Glutamatergic neuron (in vitro differentiated cells): Measurements from ENCODE around the gene RPTOR. TPM values are rescaled to one million over a fixed set of nuclear protein-coding genes. Genes with fewer than 3 reads are reported as not detected.

Source experiments
- DNase-seq: peaks from one replicate; pipeline ENCODE4 v3.0.0; 2022
- H3K27ac Mint-ChIP-seq: one replicate; pipeline ENCODE4 v1.8.0; 2020; ENCODE audit warnings: mild to moderate bottlenecking, mixed read lengths, inconsistent platforms; ENCODE audit not compliant: unreplicated experiment
- H3K27me3 Mint-ChIP-seq: one replicate; pipeline ENCODE4 v1.8.0; 2020; ENCODE audit warnings: mild to moderate bottlenecking, moderate library complexity, mixed read lengths, inconsistent platforms; ENCODE audit not compliant: unreplicated experiment
- H3K36me3 Mint-ChIP-seq: one replicate; pipeline ENCODE4 v1.8.0; 2020; ENCODE audit warnings: mild to moderate bottlenecking, mixed read lengths, inconsistent platforms; ENCODE audit not compliant: unreplicated experiment
- H3K4me1 Mint-ChIP-seq: one replicate; pipeline ENCODE4 v1.8.0; 2020; ENCODE audit warnings: mild to moderate bottlenecking, low read depth, mixed read lengths, inconsistent platforms; ENCODE audit not compliant: unreplicated experiment
- H3K4me3 Mint-ChIP-seq: one replicate; pipeline ENCODE4 v1.8.0; 2020; ENCODE audit warnings: mild to moderate bottlenecking, mixed read lengths, inconsistent platforms; ENCODE audit not compliant: unreplicated experiment
- H3K9me3 Mint-ChIP-seq: one replicate; pipeline ENCODE4 v1.8.0; 2020; ENCODE audit warnings: mild to moderate bottlenecking, moderate library complexity, mixed read lengths, inconsistent platforms; ENCODE audit not compliant: unreplicated experiment
- total RNA-seq: library from RNA; stranded (reverse); fragmentation: NEBNext Ultra II Directional; extraction: Animal tissue kit (Norgen Biotek cat#: 25700); gene quantifications from one replicate; pipeline ENCODE4 v1.2.1, GENCODE V29; 2021; ENCODE audit not compliant: unreplicated experiment
- TF ChIP-seq, protein P1 (sequence below): fragments of 200-600 bp; sonication (generic); IDR thresholded peaks from one replicate; pipeline ENCODE4 v1.5.0; 2021; ENCODE audit not compliant: partially characterized antibody, unreplicated experiment

RPTOR gene
- total RNA-seq, 1 donor from 2014 or later, result 39.8 TPM

DNA sequence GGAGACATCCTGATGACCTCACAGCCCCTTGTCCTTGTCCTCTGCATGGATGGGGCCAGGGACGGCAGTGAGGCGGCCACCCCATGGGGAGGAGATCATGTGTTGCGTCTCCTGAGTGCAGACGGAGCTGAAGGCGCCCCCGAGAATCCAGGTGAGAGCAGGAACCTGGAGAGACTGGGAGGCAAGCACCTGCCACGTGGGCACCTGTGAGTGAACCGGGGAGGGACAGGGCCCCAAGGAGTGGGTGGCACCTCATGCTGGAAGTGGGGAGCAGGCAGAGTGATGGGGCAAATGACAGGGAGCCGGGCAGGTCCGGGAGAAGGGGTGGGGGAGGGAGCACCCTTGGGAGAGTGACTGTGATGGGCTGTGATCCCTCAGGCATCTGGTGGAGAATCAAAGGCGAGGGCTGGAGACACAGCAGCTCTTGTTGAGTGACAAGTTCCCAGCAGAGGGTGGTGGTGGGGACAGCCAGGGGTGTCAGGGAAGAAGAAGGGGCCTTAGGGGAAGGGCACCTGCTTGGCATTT lies 272.7 kb downstream of the RPTOR start:
- Mint-ChIP-seq H3K27me3 (peaks cover 7% of the 10 kb centered on the region), H3K27ac (no peak overlapping the region), H3K4me3 (no peak overlapping the region), H3K36me3 (no peaks in the 10 kb centered on the region), H3K9me3 (peaks cover 6% of the 10 kb centered on the region), H3K4me1 (peaks cover 11% of the 10 kb centered on the region)
- DNase-seq, result no peak
- TF ChIP-seq, protein P1, sequence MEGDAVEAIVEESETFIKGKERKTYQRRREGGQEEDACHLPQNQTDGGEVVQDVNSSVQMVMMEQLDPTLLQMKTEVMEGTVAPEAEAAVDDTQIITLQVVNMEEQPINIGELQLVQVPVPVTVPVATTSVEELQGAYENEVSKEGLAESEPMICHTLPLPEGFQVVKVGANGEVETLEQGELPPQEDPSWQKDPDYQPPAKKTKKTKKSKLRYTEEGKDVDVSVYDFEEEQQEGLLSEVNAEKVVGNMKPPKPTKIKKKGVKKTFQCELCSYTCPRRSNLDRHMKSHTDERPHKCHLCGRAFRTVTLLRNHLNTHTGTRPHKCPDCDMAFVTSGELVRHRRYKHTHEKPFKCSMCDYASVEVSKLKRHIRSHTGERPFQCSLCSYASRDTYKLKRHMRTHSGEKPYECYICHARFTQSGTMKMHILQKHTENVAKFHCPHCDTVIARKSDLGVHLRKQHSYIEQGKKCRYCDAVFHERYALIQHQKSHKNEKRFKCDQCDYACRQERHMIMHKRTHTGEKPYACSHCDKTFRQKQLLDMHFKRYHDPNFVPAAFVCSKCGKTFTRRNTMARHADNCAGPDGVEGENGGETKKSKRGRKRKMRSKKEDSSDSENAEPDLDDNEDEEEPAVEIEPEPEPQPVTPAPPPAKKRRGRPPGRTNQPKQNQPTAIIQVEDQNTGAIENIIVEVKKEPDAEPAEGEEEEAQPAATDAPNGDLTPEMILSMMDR, result no peak

DNA sequence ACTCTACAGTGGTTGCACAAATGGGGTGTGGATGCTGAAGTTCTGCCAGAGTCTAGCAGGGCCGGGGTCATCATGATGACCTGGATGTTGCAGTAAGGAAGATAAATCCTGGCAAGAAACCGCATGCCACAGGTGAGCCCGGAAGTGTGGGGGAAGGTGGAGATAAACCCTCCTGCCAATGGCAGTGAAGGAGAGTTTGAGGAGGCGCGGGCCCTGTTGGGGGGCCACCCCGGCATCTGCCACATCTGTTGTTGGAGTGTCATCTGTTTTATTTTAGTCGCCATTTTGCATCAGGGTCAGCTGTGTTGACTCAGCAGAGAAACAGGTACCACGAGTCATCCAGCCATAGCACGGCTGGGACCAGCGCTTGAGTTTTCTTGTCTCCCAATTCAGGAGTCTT lies 273.2 kb downstream of the RPTOR start:
- Mint-ChIP-seq H3K27ac (no peak overlapping the region), H3K4me3 (no peak overlapping the region), H3K9me3 (peaks cover 6% of the 10 kb centered on the region), H3K36me3 (no peaks in the 10 kb centered on the region), H3K27me3 (peaks cover 7% of the 10 kb centered on the region), H3K4me1 (peaks cover 11% of the 10 kb centered on the region)
- DNase-seq, result no peak
- TF ChIP-seq, protein P1, result no peak

DNA sequence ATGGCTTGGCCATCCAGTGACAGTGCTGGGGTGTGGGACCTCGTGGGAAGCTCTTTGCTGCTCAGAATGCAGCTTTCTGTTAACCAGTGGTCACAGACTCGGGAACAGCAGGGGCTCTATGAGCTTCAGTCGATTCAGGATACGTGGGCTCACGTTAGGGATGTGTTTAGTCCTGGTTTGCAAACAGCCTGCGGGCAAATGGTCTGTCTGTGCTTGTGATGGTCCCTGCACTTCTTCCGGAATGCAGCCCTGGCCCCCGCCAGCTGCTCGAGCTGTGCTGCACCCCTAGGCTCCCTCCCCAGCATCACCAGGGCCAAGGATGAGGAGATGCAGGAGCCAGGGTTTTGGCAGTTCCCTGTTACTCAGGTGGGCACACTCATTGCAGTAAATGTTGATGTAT lies 274.2 kb downstream of the RPTOR start:
- H3K27me3 Mint-ChIP-seq, result peaks cover 7% of the 10 kb centered on the region
- H3K4me3 Mint-ChIP-seq, result no peak overlapping the region
- TF ChIP-seq, protein P1, result no peak
- H3K27ac Mint-ChIP-seq, result no peak overlapping the region
- DNase-seq, result no peak
- peaks cover 6% of the 10 kb centered on the region for H3K9me3 Mint-ChIP-seq
- peaks cover 11% of the 10 kb centered on the region for H3K4me1 Mint-ChIP-seq
- no peaks in the 10 kb centered on the region for H3K36me3 Mint-ChIP-seq

DNA sequence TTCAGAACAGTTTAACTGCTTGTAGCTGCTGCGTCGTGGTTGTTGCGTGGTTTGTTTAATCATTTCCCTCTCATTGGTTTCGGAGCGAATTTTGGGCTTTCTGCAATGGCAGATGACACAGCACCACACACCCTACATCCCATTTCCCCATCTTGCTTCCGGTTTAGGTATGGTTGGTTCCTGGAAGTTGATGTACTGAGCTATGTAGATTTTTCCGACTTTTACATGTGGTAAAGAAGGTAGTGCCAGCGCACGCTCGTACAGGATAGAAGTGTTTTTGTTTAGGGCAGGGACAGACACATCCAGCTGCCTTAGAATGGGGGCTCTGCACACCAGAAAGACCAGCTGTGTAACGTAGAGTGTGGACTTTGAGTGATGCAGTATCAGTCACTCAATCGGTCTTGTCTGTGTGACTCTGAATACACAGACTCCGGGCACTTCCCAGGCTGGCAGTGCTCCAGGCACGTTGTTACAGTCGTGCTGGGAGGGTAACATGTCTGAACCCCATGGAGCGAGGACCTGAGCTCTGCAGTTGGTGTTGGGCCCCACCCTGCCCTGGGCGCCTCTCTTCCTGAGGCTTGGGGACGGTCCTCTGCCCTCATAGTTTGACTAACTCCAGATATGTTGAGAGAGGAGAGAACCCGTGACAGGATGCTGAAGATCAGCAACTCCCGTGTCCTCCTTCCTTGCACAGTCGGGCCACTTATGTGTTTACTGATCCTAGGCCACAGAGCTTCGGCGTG lies 275.0 kb downstream of the RPTOR start:
- TF ChIP-seq, protein P1, result no peak
- Mint-ChIP-seq H3K4me3 (no peak overlapping the region), H3K36me3 (no peaks in the 10 kb centered on the region), H3K27ac (no peak overlapping the region), H3K9me3 (peaks cover 6% of the 10 kb centered on the region), H3K4me1 (peaks cover 11% of the 10 kb centered on the region), H3K27me3 (peaks cover 7% of the 10 kb centered on the region)
- DNase-seq, result no peak

DNA sequence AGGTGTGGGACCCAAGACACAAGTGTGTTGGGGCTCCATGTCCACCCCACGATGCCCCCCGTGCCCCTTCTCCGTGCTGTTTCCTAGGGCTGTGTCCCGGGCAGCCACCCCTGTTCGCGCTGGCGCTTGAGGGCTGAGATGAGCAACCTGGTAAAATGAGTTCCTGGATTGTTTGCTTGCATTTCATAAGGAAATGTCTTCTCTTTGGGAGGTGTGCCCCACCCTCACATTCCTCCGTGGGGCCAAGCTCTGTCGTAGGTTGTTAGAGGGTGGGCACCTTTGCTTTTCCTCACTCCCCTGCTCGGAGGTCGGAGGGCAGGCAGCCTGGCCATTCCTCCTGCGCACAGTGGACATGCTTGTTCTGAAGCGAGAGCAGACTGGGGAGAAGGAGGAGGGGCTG lies 275.7 kb downstream of the RPTOR start:
- H3K9me3 Mint-ChIP-seq, result peaks cover 6% of the 10 kb centered on the region
- H3K36me3 Mint-ChIP-seq, result no peaks in the 10 kb centered on the region
- no peak overlapping the region for H3K27ac Mint-ChIP-seq
- H3K27me3 Mint-ChIP-seq, result peaks cover 7% of the 10 kb centered on the region
- H3K4me1 Mint-ChIP-seq, result peaks cover 7% of the 10 kb centered on the region
- TF ChIP-seq, protein P1, result no peak
- H3K4me3 Mint-ChIP-seq, result no peak overlapping the region
- DNase-seq, result no peak
